Activated naive CD4-positive, alpha-beta T cell treated with anti-CD3 and anti-CD28 coated beads, Interleukin-2, amount 50 U/mL, for 72 hours (primary cell): ENCODE measurements around the gene STT3A. TPM values are rescaled to one million over a fixed set of nuclear protein-coding genes. Genes with fewer than 3 reads are reported as not detected.

Experiments used
- ATAC-seq, 2 donors: fragments of 150-1000 bp; cut with Tn5 transposase; 2 replicates each; pipeline ENCODE4 v1.10.0; 2021; ENCODE audit warnings: mild to moderate bottlenecking in 2 of 2, moderate library complexity in 2 of 2
- DNase-seq, 2 donors: peaks; one replicate each; pipeline ENCODE4 v3.0.0; 2021 to 2022; ENCODE audit warnings: low spot score in 2 of 2
- H3K27ac Mint-ChIP-seq, 2 donors: one replicate each; pipeline ENCODE4 v1.8.0; 2022; ENCODE audit warnings: mild to moderate bottlenecking in 2 of 2, mixed read lengths in 2 of 2
- H3K36me3 Mint-ChIP-seq, 2 donors: one replicate each; pipeline ENCODE4 v1.8.0; 2022; ENCODE audit warnings: mixed read lengths in 2 of 2
- H3K9me3 Mint-ChIP-seq, 2 donors: one replicate each; pipeline ENCODE4 v1.8.0; 2022; ENCODE audit warnings: mixed read lengths in 2 of 2
- total RNA-seq, 2 donors: library from RNA; stranded (reverse); gene quantifications; one replicate each; pipeline ENCODE4 v1.2.3, GENCODE V29; 2022

The STT3A gene
- total RNA-seq, 2 donors from 2014 or later: 112 to 143 TPM

DNA sequence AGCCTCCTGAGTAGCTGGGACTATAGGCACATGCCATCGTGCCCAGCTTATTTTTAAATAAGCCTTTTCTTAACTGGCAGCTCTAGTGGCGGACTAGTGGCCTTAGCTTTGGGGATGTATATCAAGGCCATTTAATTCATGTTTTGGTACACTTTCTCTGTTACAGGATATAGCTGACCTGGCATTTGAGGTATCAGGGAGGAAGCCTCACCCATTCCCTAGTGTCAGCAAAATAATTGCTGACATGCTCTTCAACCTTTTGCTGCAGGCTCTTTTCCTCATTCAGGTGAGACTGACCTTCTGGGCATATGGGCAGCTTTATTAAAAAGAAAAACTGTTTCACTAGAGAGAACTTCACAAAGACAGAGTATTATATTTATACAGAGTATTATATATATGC is 13.9 kb upstream of the STT3A start:
- H3K9me3 Mint-ChIP-seq: no peaks in the 10 kb centered on the region
- ATAC-seq (no peak), DNase-seq (no peak)
- H3K27ac Mint-ChIP-seq: no peak overlapping the region
- peaks cover 6 to 27% of the 10 kb centered on the region in 2 donors for H3K36me3 Mint-ChIP-seq

DNA sequence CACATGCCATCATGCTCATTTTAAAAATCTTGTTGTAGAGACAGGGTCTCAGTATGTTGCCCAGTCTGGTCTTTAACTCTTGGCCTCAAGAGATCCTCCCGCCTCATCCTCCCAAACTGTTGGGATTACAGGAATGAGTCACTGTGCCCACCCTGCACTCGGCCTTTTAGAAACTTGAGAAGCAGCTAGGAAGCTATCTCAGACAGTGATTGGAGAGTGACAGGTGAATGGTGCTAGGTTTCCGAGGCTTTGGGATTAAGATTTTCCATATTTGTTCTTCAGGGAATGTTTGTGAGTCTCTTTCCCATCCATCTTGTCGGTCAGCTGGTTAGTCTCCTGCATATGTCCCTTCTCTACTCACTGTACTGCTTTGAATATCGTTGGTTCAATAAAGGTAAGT is 12.8 kb upstream of the STT3A start:
- H3K27ac Mint-ChIP-seq: no peak overlapping the region
- no peak for ATAC-seq
- no peaks in the 10 kb centered on the region for H3K9me3 Mint-ChIP-seq
- DNase-seq: no peak
- peaks cover 12 to 28% of the 10 kb centered on the region in 2 donors for H3K36me3 Mint-ChIP-seq

DNA sequence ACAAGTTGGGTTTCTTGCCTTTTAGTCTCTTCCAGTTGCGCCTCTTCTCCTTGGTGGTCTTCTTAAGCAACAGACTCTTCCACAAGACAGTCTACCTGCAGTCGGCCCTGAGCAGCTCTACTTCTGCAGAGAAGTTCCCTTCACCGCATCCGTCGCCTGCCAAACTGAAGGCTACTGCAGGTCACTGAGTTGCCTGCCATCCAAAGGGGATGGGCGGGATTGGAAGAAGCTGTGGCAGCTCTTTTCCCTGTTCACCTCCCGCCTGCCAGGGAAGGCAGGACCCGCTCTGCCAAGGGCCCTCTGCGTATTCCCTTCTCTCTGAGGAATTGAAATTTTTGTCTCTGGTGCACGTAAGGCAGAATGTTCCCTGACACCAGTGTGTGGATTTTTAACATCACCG is 9.2 kb upstream of the STT3A start:
- Mint-ChIP-seq H3K9me3 (no peaks in the 10 kb centered on the region), H3K27ac (no peak overlapping the region), H3K36me3 (peaks cover 12 to 21% of the 10 kb centered on the region in 2 donors)
- DNase-seq (no peak), ATAC-seq (no peak)

DNA sequence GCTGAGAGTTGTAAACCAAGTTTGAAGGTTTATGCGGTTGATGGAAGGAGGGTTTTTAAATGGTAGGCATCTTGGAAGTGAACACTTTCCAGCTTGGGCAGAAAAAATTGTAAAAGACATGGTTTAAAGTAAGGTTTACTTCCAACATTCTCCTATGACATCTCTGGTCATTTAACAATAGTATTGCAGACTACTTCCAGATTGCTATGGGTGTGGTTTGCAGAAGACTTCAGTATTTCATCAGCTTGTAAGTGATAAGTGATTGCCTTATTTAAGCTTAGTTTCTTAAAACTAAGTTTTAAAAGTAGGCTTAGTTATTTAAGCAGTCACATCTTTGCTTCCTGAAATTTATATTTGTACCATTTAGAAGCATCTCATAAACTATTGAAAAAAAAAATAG is 7.2 kb upstream of the STT3A start:
- ATAC-seq (no peak), DNase-seq (no peak)
- Mint-ChIP-seq H3K9me3 (no peaks in the 10 kb centered on the region), H3K27ac (peak overlapping the region; percentile 22 to 36), H3K36me3 (peaks cover 12 to 16% of the 10 kb centered on the region in 2 donors)

DNA sequence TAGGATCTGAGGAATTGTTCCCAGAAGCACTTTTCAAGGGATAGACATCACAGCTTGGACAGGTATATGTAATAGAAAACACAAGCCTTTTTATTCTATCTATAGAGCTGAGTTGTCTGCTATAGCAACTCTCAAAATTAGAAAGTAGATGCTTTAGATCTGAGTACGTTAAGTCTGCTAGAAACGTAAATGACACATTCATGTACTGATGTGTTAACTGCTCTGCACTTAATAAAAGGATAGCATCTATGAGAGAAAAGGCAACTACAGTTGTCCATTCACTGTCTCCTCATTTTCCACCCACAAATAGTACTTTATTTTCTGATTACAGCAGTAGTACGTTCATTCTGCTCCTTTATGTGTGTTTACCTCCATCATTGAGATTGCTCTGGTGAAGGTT is 6.0 kb upstream of the STT3A start:
- DNase-seq: no peak
- peak in 1 of 2 donors; percentile 92 for ATAC-seq
- Mint-ChIP-seq H3K9me3 (no peaks in the 10 kb centered on the region), H3K36me3 (peaks cover 18 to 23% of the 10 kb centered on the region in 2 donors), H3K27ac (peak overlapping the region in 1 of 2 donors; percentile 22)

DNA sequence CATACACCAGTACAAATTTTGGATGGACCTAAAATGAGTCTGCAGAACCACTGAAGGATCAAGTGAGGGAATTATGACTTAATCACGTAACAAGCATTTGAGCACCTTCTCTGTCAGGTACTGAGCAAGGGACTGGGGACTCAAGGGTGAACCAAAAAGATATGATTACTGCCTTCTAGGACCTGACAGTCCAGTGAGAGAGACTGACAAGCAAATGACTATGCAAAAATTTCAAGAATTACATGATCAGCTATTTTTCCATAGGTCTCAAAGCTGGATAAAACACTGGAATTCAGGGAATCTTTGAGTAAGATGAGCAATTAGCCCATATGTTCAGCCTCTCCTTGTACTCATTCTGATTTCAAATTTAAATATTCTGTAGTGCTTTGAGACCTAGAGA is 5.2 kb upstream of the STT3A start:
- Mint-ChIP-seq H3K27ac (no peak overlapping the region), H3K36me3 (peaks cover 26 to 31% of the 10 kb centered on the region in 2 donors), H3K9me3 (no peaks in the 10 kb centered on the region)
- ATAC-seq (no peak), DNase-seq (no peak)

DNA sequence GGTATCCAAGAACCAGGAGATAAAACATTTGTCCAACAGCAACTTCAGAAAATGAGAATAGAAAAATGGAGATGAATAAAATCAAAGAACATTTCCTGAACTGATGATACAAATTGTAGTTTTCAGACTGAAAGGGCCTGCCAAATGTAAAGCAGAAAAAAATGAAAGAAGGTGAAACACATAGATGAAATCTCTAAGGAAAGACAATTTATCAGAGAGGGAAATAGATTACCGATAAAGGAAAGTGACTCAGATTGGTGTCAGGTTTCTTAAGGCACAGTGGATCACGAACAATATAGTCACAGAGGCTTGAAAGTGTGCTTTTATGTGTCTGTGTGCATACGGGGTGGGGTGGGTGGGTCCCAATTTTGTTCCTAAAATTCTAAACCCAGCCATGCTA is 4.1 kb upstream of the STT3A start:
- Mint-ChIP-seq H3K36me3 (peaks cover 34 to 38% of the 10 kb centered on the region in 2 donors), H3K27ac (peak overlapping the region; percentile 62 to 78), H3K9me3 (no peaks in the 10 kb centered on the region)
- DNase-seq: no peak
- no peak for ATAC-seq

DNA sequence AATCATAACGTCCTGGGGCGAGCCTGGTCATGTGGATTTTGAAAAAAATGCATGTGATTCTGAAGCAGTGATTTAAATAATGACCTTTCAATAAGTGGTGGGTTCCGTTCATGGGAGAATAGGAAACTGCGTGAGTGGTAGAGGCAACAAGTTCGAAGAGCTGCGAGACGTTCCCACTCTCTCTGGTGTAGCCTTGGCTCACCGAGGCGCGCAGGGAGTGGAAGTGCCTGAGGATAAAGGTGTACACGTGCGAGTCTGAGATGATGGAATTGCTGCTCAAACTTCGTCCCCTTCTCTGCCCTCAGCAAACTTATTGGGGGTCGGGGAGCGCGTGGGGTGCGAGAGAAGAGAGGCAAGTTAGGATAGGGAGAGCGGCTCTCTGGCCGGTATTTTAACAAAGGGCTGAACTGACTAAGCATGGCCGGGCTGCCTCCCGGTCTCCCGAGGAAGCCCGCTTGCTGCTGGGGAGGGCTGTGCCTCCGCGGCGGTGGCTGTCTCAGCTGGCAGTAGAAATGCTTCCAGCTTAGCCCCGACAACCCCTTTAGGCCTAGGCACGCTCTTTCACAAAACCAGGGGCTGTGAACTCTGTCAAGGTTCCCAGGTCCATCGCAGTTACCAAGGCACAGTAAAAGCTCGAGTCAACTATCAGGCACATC is 875 bp upstream of the STT3A start:
- DNase-seq (peak; percentile 38 to 61), ATAC-seq (peak; percentile 17 to 30)
- peaks cover 35 to 37% of the 10 kb centered on the region in 2 donors for H3K36me3 Mint-ChIP-seq
- peak overlapping the region; percentile 98 to 99 for H3K27ac Mint-ChIP-seq
- H3K9me3 Mint-ChIP-seq: no peaks in the 10 kb centered on the region

DNA sequence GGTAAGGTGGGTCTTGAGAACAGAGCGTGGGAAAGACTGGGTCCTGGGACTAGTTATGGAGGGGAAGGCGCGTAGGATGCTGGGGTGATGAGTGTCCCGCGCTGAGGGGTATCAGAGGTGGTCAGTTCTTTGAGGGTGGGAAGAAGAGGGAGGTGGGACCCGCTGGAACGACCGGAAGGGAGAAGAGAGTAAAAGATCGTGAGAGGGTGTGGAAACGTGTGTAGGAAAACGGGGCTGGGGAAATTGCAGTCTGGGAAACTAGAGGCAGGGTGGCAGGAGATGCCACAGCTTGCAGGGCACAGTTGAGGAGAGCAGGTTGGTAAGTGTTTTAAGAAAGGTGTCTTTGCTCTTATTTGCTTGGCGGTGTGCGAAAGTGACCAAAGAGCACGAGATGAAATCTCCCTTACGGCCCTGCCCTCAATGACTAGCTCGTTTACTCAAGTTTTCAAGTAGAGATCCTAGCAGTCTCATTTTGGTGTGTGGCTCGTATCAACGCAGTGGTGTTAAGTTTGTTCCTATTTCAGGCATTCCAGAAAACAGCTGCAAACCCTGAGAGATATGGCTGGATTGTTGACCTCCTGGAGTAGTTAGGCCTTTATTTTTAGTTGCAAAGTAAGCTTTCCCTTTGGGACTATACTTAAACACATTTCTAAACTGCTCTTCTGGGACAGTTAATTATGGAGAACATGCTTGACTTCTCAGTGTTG is 615 bp downstream of the STT3A start:
- DNase-seq: peak in 1 of 2 donors; percentile 3
- Mint-ChIP-seq H3K9me3 (no peaks in the 10 kb centered on the region), H3K36me3 (peaks cover 35 to 37% of the 10 kb centered on the region in 2 donors), H3K27ac (peak overlapping the region; percentile 98 to 99)
- ATAC-seq: peak in 1 of 2 donors; percentile 6

DNA sequence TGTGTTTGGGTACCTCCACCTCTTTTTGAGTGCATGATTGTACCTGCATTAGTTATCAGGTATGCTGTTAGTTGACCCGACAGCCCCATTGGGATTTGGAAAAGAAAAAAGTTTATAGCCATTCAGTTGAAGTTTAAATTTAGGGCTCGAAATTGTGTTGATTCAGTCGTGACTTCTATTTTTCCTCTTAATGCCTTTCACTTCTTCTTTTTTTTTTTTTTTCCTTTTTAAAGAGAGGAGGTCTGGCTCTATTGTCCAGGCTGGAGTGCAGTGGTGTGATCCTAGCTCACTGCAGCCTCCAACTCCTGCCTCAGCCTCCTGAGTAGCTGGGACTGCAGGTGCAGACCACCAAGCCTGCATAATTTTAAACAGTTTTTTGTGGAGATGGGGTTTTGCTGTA is 2.3 kb downstream of the STT3A start:
- Mint-ChIP-seq H3K9me3 (no peaks in the 10 kb centered on the region), H3K27ac (no peak overlapping the region), H3K36me3 (peaks cover 35 to 37% of the 10 kb centered on the region in 2 donors)
- no peak for ATAC-seq
- DNase-seq: no peak

DNA sequence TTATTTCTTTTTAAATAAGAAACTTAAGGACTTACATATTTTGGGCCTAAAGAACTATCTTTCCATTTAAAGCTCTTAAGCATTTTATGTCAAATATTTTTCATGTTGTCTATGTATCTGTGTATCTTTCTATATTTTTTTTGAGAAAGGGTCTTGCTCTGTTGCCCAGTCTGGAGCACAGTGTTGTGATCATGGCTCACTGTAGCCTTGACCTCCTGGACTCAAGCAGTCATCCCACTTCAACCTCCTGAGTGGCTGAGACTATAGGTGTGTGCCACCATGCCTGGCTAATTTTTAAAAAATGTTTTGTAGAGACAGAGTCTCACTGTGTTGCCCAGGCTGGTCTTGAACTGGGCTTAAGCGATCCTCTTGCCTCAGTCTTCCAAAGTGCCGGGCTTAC is 8.0 kb downstream of the STT3A start:
- Mint-ChIP-seq H3K27ac (no peak overlapping the region), H3K9me3 (no peaks in the 10 kb centered on the region), H3K36me3 (peaks cover 8 to 12% of the 10 kb centered on the region in 2 donors)
- DNase-seq: no peak
- ATAC-seq: no peak

DNA sequence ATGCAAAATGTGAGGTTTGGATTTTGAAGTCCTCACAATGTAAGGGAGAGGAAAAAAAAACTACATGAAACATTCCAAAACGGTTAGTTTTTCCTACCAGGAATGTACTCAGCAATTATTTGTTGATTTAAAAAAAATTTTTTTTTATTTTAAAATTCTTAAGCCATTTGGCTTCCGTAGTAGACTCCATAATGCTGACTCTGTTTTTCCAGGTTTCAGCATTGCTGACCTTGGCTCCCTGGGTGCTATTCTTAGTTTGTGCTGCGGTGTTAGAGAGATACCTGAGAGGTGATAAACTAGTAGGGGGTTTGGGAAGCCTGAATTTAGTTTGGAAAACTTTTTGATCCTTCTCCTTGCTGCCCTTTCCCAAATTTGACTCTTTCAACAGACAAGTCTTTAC is 10.6 kb downstream of the STT3A start:
- DNase-seq (no peak), ATAC-seq (no peak)
- H3K9me3 Mint-ChIP-seq: no peaks in the 10 kb centered on the region
- H3K36me3 Mint-ChIP-seq: peaks cover 6 to 15% of the 10 kb centered on the region in 2 donors
- H3K27ac Mint-ChIP-seq: no peak overlapping the region

DNA sequence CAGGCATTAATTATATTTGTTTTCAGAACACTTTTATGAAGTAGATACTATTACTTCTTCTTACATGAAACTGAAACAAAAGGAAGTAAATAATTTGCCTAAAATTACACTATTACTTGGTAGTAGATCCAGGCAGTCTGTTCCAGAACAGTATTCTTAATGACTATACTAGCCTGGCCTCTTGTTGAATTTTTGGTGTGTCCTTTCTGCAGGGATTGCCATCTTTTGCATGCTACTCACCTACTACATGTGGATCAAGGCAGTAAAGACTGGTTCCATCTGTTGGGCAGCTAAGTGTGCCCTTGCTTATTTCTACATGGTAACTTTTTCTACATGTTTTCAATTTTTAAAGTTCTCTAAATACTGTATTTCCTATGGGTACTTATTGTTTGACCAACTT is 12.8 kb downstream of the STT3A start:
- Mint-ChIP-seq H3K36me3 (peaks cover 15 to 18% of the 10 kb centered on the region in 2 donors), H3K9me3 (no peaks in the 10 kb centered on the region), H3K27ac (no peak overlapping the region)
- ATAC-seq (no peak), DNase-seq (no peak)

DNA sequence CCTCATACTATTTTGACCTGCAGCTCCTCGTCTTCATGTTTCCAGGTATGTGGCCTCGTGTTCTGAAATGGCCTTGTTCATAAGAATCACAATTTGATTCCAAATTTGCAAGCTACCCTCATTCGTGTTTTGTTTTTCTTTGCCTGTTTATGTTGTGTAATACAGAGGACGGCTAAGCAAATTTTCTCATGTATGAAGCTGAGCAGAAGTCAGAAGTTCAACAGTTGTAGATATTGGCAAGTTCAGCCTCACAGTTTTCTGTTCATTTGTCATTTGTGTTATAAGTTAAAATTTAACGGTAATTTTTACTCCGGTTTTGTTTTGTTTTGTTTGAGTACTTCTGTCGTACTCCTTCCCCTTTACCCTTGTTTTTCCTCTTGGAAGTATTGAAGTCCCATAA is 16.9 kb downstream of the STT3A start:
- Mint-ChIP-seq H3K9me3 (no peaks in the 10 kb centered on the region), H3K27ac (peak overlapping the region; percentile 4 to 54), H3K36me3 (peaks cover 29 to 31% of the 10 kb centered on the region in 2 donors)
- DNase-seq (no peak), ATAC-seq (no peak)

DNA sequence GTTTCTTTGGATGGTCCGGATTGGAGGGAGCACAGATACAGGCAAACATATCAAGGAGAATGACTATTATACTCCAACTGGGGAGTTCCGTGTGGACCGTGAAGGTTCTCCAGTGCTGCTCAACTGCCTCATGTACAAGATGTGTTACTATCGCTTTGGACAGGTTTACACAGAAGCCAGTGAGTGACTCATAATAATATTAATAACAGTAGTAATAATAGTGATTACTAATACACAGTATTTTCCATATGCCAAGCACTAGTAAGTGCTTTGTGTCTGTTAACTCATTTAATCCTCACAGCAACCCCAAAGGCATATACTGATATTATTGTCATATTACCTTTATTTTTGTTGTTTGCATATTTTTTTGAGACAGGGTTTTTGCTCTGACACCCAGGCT is 25.7 kb downstream of the STT3A start:
- no peak for ATAC-seq
- peaks cover 5 to 16% of the 10 kb centered on the region in 2 donors for H3K36me3 Mint-ChIP-seq
- no peak overlapping the region for H3K27ac Mint-ChIP-seq
- no peaks in the 10 kb centered on the region for H3K9me3 Mint-ChIP-seq
- DNase-seq: no peak

DNA sequence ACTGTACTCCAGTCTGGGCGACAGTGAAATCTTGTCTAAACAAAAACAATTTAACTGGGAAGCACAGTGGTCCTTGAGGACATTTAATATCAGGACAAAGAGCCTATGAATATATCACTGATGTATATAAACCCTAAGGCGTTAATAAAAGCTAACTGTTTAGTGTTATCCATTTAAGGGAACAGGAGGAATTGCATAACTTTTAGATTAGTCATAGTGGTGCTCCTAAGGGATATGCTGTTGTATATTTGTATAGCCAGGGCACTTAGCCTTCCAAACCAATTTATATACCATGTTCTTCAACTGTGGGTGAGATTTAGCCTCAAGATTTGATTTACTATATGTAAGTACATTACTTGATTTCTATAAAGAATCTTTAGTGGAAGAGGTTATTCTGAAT is 29.3 kb downstream of the STT3A start:
- Mint-ChIP-seq H3K9me3 (no peaks in the 10 kb centered on the region), H3K27ac (no peak overlapping the region), H3K36me3 (peaks cover 26 to 29% of the 10 kb centered on the region in 2 donors)
- DNase-seq (no peak), ATAC-seq (no peak)

DNA sequence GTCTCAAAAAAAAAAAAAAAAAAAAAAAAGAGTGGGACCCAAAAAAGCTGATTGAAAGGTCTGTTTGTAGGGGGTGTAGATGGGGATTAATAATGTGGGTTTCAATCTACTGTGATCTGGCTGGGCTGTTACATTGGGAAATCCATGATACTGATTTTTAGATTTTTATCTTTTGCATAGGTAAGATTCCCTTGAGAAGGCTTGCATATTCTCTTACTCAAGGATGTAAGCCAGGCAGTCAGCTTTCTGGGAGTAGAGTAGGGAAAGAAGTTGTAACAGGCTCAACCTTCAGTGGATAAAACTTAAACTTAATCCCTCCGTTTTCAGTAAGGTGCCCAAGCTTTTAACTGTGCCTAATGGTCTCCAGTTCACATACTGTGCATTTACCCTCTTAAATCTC is 30.4 kb downstream of the STT3A start:
- peaks cover 34 to 38% of the 10 kb centered on the region in 2 donors for H3K36me3 Mint-ChIP-seq
- DNase-seq (no peak), ATAC-seq (no peak)
- no peak overlapping the region for H3K27ac Mint-ChIP-seq
- H3K9me3 Mint-ChIP-seq: no peaks in the 10 kb centered on the region

DNA sequence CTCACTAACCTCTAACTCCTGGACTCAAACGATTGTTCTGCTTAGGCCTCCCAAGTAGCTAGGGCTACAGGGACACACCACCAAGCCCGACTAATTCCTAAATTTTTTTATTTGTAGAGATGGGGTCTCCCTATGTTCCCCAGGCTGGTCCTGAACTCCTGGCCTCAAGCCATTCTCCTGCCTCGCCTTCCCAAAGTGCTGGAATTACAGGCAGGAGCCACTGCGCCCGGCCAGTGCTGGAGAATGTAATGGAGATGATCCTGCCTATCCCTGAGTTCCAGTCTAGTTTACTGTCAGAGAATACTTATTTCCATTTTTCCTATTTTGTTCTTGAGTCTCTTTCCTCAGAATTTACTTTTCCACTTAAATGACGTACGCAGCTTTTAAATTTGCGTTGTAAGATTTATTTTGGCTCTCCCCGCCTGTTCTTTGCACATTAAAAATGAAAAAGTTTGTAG is 32.1 kb downstream of the STT3A start, which contains the start of gene CHEK1:
Gene CHEK1 (plus strand): TSS at position 408 of the 458 bp plus-strand sequence. CDS start 1,606 bp downstream, outside the sequence.
- peak within 1 kb of the TSS; percentile 93 to 100 for H3K27ac Mint-ChIP-seq
- no peaks in the 10 kb centered on the region for H3K9me3 Mint-ChIP-seq
- DNase-seq (no peak), ATAC-seq (no peak)
- H3K36me3 Mint-ChIP-seq: peaks cover 29 to 31% of the 10 kb centered on the region in 2 donors
